Glutamatergic neuron (in vitro differentiated cells): ENCODE measurements around the gene ATP6V0A1. TPM values are rescaled to one million over a fixed set of nuclear protein-coding genes. Genes with fewer than 3 reads are reported as not detected.

Experiments used
- DNase-seq: peaks from one replicate; pipeline ENCODE4 v3.0.0; 2022
- H3K27ac Mint-ChIP-seq: one replicate; pipeline ENCODE4 v1.8.0; 2020; ENCODE audit warnings: mild to moderate bottlenecking, mixed read lengths, inconsistent platforms; ENCODE audit not compliant: unreplicated experiment
- H3K27me3 Mint-ChIP-seq: one replicate; pipeline ENCODE4 v1.8.0; 2020; ENCODE audit warnings: mild to moderate bottlenecking, moderate library complexity, mixed read lengths, inconsistent platforms; ENCODE audit not compliant: unreplicated experiment
- H3K36me3 Mint-ChIP-seq: one replicate; pipeline ENCODE4 v1.8.0; 2020; ENCODE audit warnings: mild to moderate bottlenecking, mixed read lengths, inconsistent platforms; ENCODE audit not compliant: unreplicated experiment
- H3K4me1 Mint-ChIP-seq: one replicate; pipeline ENCODE4 v1.8.0; 2020; ENCODE audit warnings: mild to moderate bottlenecking, low read depth, mixed read lengths, inconsistent platforms; ENCODE audit not compliant: unreplicated experiment
- H3K4me3 Mint-ChIP-seq: one replicate; pipeline ENCODE4 v1.8.0; 2020; ENCODE audit warnings: mild to moderate bottlenecking, mixed read lengths, inconsistent platforms; ENCODE audit not compliant: unreplicated experiment
- H3K9me3 Mint-ChIP-seq: one replicate; pipeline ENCODE4 v1.8.0; 2020; ENCODE audit warnings: mild to moderate bottlenecking, moderate library complexity, mixed read lengths, inconsistent platforms; ENCODE audit not compliant: unreplicated experiment
- total RNA-seq: library from RNA; stranded (reverse); fragmentation: NEBNext Ultra II Directional; extraction: Animal tissue kit (Norgen Biotek cat#: 25700); gene quantifications from one replicate; pipeline ENCODE4 v1.2.1, GENCODE V29; 2021; ENCODE audit not compliant: unreplicated experiment
- TF ChIP-seq, protein P1 (sequence below): fragments of 200-600 bp; sonication (generic); IDR thresholded peaks from one replicate; pipeline ENCODE4 v1.5.0; 2021; ENCODE audit not compliant: partially characterized antibody, unreplicated experiment

ATP6V0A1 gene
- total RNA-seq, 1 donor from 2014 or later: 253 TPM

- Mint-ChIP-seq H3K9me3 (no peaks in the 10 kb centered on the region), H3K4me3 (peak overlapping the region; percentile 100), H3K27ac (peak overlapping the region; percentile 95), H3K27me3 (peaks cover 4% of the 10 kb centered on the region), H3K36me3 (no peaks in the 10 kb centered on the region), H3K4me1 (peaks cover 4% of the 10 kb centered on the region)
- TF ChIP-seq, protein P1, sequence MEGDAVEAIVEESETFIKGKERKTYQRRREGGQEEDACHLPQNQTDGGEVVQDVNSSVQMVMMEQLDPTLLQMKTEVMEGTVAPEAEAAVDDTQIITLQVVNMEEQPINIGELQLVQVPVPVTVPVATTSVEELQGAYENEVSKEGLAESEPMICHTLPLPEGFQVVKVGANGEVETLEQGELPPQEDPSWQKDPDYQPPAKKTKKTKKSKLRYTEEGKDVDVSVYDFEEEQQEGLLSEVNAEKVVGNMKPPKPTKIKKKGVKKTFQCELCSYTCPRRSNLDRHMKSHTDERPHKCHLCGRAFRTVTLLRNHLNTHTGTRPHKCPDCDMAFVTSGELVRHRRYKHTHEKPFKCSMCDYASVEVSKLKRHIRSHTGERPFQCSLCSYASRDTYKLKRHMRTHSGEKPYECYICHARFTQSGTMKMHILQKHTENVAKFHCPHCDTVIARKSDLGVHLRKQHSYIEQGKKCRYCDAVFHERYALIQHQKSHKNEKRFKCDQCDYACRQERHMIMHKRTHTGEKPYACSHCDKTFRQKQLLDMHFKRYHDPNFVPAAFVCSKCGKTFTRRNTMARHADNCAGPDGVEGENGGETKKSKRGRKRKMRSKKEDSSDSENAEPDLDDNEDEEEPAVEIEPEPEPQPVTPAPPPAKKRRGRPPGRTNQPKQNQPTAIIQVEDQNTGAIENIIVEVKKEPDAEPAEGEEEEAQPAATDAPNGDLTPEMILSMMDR: no peak
- no peak for DNase-seq
These were observed 1.2 kb downstream of the ATP6V0A1 start for GRCh38 chr17:42459801-42460281.

DNA sequence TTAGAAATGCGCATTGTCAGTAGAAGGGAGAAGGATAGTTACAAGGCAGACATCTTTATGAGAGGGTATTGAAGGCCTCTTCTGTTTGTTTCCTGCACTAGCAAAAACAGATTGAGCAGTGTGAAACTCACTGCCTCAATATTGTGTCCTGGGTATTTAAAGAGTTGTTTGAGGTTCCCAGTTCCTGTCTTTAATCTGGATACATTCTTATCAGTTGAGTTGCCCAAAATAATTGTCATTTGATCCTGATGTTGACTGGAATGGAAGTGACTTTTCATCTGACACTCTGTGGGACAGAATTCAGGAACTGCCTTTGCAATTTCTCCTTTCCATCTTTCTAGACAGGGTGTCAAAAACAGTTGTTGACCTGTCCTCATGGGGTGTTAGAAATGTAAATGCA, 1.7 kb downstream of the ATP6V0A1 start:
- Mint-ChIP-seq H3K4me3 (peak overlapping the region; percentile 100), H3K36me3 (no peaks in the 10 kb centered on the region), H3K9me3 (no peaks in the 10 kb centered on the region), H3K4me1 (peaks cover 4% of the 10 kb centered on the region), H3K27ac (peak overlapping the region; percentile 95), H3K27me3 (peaks cover 4% of the 10 kb centered on the region)
- DNase-seq: no peak
- TF ChIP-seq, protein P1: no peak

DNA sequence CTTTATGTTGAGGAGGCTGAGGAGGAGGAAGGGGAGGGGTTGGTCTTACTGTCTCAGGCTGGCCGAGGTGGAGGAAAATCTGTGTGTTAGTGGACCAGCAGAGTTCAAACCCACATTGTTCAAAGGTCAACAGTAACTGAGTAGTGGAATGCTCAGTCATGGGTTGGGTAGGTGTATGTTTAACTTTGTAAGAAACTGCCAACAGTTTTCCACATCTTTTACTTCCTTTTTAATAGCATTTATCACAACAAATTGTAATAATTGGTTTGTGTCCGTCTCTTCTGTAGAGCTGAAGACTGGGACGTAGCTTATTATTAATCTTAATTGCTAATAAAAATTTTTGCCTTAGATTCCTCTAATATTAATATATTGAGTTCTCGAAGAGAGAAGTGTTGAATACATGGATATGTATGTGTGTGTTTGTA, 5.3 kb downstream of the ATP6V0A1 start:
- DNase-seq: no peak
- Mint-ChIP-seq H3K9me3 (no peaks in the 10 kb centered on the region), H3K4me1 (peaks cover 3% of the 10 kb centered on the region), H3K27ac (no peak overlapping the region), H3K36me3 (no peaks in the 10 kb centered on the region), H3K27me3 (peaks cover 2% of the 10 kb centered on the region), H3K4me3 (no peak overlapping the region)
- TF ChIP-seq, protein P1: no peak

DNA sequence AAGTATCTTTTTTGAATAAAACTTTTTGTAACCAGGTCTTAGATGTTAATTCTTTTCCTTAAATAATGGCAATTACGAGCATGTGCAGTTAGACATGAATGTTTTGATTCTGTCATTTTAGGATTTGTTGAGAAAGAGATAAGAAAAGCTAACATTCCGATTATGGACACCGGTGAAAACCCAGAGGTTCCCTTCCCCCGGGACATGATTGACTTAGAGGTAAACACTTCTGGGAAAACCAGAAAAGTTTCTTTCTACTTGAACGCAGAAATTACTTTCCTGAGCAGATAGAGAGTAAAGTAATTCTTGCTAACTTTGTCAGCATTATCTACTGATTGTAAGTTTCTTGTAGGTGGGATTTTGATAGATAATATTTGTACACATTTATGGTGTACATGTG, 9.2 kb downstream of the ATP6V0A1 start:
- no peak for DNase-seq
- Mint-ChIP-seq H3K4me1 (peaks cover 3% of the 10 kb centered on the region), H3K36me3 (no peaks in the 10 kb centered on the region), H3K9me3 (no peaks in the 10 kb centered on the region), H3K27ac (no peak overlapping the region), H3K4me3 (no peak overlapping the region), H3K27me3 (no peaks in the 10 kb centered on the region)
- TF ChIP-seq, protein P1: no peak

DNA sequence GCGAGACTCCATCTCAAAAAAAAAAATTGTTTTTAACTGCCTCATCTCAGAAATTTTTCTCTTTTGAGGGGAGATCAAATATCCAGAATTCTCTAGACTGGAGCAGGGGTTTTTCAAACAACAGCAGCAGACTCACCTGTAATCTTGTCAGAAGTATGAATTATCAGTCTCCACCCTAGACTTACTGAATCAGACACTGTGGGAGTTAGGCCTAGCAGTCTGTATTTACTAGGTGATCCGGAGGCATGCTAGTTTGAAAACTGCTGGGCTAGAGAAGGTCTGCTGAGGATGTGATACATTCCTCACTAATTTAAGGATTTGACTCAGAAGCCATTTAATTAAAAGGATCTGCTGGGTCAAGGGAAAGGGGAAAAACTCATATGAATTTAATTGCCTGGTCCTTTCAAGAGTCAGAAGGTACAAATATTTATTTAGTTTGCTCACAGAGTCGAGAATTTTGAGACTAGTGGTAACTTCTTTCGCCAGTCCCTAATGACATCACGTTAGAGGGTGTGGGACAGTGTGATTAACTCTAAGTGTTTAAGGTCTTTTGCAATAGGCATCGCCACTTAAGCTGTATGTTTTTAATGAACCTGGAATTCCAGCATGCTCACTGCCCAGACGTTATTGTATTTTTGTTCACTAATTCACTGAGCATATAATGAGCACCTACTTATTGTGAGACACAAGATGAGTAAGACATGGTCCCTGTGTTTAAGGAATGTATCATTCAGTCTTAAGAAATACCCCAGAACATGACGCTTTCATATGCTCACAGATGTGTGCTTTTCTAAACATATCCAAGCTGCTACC, 14.2 kb downstream of the ATP6V0A1 start:
- Mint-ChIP-seq H3K4me1 (peaks cover 10% of the 10 kb centered on the region), H3K4me3 (no peak overlapping the region), H3K9me3 (no peaks in the 10 kb centered on the region), H3K36me3 (no peaks in the 10 kb centered on the region), H3K27me3 (peaks cover 2% of the 10 kb centered on the region), H3K27ac (no peak overlapping the region)
- TF ChIP-seq, protein P1: no peak
- DNase-seq: no peak
